ENCODE data around the gene CRIM1.

The CRIM1 gene

DNA sequence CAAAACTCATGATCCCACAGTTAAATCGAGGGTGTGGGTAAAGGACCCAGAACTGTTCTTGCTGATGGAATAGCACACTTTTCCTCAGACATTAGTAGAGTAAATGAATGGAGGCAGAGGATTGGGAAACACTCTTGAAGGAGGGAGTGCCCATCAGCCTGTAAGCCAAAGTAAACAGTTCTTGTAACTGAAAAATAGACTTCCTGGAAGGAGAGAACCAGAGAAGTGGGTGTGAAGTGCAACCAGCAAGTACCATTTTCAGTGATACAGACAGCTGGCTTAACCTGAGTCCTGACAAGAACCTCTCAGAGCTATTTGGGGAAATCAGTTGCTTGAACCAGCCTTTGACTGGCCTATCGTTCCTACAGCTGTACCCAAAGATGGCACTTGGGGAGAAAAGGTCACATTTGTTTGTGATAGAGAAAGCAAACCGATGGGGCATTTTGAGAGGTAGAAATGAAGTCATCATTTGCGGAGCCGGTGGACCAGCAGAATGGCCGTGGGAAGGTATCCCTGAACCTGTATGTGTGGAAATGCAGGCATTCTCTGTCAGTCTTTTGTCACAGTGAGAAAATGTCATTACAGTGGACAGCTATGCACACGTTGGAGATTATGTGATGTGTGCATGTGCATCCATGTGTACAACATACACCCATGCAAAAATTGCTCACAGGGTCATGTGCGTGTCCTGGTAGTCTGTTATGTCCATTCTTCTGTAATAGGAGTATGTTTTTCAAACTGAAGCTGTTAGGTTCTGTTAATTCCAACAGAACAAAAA lies 17.8 kb downstream of the CRIM1 start:
- no peak for DNase-seq (ENCODE audit: low read depth in 2 of 2, low spot score in 1 of 2)

DNA sequence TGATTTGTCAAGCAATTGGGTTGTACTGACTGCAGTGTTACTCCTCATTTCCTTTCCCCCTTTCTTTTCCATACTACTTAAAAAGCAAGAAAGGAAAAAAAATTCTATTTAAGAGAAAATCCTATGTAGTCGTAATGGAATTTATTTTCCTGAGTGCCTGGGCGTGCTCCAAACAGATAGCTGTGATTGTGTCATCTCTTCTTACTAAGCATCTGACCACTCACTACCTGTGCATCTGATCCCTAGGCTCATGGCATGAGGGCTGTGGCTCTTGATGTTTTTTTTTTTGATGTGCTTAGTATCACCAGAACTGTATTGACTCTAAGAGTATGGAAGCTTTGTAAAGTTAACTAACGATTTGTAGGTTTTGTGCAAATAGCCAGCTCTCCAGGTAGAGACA lies 19.0 kb downstream of the CRIM1 start:
- no peak for DNase-seq (ENCODE audit: low read depth in 2 of 2, low spot score in 1 of 2)

DNA sequence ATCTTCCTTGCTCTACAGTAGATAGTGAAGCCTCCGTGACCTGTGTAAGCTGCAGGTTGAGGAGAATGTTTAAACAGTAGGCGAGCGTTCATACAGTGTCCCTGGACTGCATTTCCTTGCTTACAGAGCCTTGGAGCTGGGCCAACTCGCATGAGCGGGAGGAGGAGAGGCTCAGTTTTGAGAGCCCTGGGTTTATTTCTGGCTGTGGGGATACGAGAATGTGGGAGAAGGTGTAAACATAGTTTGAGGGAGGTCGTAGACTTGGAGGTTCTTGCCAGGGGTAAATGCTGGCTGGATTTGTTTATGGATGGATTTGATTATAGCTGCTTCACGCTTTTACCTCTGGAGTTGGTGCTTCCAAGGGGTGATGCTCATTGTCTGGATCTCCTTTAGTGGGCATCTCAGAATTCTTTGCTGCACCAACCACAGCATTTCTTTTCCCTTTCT lies 20.8 kb downstream of the CRIM1 start:
- no peak for DNase-seq (ENCODE audit: low read depth in 2 of 2, low spot score in 1 of 2)

DNA sequence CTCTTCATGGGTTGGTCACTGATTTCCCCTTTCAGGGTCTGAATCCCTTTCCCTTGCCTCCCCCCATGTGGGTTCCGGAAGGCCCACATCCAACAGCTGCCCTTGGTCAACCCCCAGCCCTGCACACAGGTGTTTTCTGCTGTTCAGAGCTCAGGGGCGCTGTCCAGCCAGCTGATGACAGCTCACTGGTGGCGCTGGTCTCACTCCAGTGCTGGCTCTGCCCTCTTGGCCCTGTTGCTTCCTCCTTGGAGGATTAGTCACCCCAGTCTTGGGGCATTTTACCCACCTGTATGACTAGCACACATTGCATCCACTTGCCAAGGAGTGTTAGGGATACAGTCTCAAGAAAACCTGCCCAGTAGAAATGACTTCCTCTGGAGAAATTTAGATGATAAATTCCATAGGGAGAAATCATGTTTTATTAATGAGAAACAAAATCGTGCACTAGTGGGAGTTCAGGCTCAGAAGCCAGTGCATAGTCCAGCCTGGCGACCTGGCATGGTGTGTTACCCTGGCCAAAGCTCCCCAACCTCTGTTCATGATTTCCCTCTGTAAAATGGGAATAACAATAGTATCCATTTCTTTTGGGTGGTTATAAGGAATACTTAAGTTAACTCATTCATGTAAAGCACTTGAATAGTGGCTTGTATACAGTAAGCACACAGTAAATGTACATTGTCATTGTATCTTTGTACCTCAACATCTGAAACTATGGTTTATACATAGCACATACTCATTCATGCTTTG lies 21.6 kb downstream of the CRIM1 start:
- DNase-seq (ENCODE audit: low read depth in 2 of 2, low spot score in 1 of 2) = no peak

DNA sequence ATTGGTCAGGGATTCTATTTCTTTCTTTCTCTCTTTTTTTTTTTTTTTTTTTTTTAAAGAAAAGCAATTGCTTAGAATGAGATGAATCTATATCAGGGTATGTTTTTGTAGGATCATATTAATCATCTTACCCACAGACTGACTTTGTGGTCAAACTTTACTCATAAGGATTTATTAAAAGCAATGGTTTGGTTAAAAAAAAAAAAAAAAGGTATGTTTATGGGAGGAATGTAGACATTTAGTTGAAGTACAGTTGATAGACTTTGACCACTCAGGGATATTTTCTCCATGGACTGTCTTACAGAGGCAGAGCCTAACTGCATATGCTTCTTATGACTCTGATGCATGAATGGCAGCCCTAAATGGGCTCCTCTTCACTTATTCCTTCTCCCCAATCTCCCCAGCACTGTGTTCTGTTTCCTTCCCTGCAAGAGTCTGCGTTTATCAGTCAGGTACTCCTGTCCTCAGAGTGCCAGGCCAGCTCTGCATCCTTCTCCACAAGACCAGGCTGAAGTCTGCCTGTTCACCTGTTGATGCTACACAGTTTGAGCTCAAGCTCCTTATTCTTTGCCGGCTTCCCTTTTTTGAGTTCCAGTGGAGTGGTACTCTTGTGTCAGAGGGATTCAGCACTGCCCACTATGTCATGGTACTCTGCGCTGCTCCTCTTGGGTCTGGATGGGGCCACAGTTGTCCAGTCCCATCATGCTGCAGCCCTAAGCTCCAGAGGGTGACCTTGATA lies 24.3 kb downstream of the CRIM1 start:
- no peak for DNase-seq (ENCODE audit: low read depth in 2 of 2, low spot score in 1 of 2)

DNA sequence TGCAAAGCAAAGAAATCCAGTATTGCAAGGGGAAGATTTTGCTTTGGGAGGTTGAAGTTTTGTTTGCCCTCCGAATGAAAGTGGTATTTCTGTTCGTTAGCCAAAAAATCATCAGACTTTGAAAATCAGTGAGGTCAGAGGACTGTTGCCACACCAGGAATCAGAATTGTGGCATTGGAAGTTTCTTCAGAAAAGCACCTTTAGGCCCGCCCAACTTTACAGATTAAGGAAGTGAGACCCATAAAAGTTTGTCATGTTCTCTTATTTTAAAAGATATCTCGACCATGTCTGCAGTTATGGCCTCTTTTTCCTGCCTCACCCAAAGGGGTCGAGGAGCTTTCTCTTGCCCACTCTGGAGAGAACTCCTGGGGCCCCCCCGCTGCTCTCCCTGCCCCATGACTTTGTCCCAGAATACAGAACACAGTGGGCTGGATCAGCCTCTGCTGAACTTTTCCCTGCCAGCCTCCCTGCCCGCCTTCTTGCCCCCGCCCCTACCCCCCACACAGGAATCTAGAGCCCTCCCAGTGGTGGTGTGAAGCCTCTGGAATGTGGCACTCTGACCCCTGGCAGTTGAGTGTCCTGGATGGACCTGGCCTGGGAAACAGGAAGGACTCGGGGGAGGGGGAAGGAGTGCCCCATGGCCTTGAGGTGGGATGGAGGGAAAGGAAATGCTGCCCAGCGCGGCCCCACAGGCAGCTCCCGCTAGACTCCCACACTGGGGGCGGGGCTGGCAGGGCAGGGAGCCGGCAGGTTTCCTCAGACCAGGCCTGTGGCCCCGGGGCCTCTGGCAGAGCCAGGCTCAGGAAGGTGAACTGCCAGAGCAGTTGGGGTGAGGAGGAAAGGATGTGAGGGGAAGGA lies 25.3 kb downstream of the CRIM1 start:
- DNase-seq (ENCODE audit: low read depth in 2 of 2, low spot score in 1 of 2) = no peak

DNA sequence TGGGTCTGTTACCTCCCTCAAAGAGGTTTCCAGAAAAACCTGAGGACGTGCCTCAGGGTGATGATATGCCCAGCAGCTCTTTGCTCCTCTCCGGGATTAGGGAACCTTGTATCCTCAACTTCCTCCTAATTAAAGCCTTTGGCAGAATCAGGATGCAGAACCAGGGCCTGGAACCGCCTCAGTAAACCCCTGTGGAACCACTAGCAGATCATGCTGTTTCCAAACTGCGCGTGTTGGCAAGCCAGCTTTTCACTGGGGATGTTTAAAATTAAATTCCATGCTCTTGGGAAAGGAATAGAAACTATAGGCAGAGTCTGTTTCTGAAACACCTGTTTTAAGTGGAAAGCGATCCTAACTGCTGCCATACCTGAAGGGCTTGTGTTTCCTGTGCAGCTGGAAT lies 26.4 kb downstream of the CRIM1 start:
- no peak for DNase-seq (ENCODE audit: low read depth in 2 of 2, low spot score in 1 of 2)

DNA sequence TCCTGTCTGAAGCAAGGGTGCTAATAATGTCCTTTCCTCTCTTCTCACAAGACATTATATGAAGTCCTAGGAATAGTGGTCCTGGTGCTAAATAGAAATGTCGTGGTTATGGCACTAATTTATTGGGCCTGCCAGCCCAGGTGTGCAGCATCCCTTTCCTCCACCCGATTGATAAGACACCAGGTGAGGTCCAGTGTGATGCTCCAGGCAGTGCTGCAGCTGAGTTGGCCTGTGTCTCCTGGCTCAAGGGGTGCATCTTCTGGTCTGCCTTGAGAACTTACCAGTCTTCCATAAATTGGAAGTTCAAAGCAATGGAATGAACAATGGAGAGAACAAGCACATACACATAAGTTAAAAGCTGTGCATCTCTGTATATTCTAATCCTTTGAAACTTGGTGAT lies 26.9 kb downstream of the CRIM1 start:
- DNase-seq (ENCODE audit: low read depth in 2 of 2, low spot score in 1 of 2) = no peak

DNA sequence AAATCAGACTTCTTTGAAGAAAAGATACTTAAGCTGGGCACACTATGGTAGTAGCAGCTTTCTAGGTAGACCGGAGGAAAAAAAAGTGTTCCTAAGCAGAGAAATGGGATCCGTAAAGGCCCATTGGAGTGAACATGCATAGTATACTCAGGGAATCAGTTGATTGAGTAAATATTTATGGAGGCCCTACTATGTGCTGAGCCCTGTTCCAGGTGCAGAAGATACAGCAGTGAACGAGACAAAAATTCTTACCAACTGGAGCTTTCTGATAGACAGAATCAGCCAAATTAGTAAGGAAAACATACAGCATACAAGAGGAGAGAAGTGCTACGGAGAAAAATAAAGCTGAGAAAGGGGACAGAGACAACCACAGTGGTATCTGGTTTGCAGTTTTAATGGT lies 28.1 kb downstream of the CRIM1 start:
- no peak for DNase-seq (ENCODE audit: low read depth in 2 of 2, low spot score in 1 of 2)

DNA sequence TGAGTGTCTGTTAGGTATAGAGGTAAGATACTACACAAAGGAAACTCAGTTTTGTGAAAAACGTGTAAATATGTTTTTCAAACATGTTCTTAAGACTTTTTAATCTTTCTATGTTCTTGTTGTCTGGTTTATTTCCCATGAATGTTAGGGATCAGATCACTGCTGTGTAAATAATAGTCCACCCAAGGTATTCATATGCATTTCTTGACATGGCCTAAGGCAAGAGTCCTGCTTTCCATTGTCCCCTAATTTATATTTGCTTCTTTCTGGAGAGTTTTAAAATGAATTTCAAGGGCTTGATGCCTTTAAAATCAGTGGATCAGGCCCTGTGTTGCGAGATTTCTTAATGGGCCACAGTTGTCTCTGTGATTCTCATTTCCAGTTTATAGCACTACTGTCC lies 28.9 kb downstream of the CRIM1 start:
- DNase-seq (ENCODE audit: low read depth in 2 of 2, low spot score in 1 of 2) = no peak

DNA sequence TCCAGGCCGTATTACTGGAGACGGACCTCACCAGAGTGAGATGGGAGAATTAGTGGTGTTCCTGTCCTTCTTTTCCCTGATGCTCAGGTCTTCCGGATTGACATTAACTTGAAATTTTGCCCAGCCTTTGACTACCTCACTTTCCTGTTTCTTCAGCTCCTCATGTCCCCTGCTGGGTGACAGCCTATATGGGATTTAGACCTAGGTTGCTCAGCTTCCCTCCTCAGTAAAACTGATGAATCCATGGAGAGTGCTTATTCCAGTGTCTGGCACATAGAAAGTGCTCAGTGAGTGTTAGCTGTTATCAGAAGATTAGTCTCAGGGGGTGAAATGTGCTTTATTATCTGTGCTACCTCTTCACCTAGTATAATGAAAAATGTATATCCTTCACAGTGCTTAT lies 30.0 kb downstream of the CRIM1 start:
- no peak for DNase-seq (ENCODE audit: low read depth in 2 of 2, low spot score in 1 of 2)

DNA sequence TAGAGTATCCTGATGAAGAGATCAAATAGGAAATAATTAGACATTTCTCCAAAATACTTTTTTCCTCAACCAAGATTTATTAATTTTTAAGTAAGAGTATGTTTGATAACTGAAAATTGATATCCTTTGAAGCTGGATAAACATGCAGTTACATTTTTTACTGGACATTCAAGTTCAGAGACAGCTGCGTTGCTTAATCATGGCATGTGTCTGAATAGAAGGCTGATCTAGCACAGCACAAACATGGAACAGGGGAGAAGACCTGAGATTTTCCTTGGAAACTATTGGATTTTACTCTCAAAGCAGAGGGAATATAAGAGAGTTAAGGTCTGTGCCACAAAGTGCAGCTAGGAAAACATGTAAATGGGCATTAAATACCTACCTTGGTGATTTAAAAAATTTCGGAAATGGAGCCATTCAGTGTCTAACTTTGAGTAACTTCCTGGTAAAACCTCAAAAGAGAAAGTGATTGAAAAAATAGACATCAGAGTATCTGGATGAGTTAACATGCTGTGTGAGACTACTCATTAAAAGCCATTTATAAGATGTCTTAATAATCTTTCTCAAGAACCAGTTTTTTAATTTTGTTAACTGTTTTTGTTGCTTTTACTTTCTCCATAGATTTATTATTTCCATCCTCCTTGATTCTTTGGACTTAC lies 31.8 kb downstream of the CRIM1 start:
- no peak for DNase-seq (ENCODE audit: low read depth in 2 of 2, low spot score in 1 of 2)

DNA sequence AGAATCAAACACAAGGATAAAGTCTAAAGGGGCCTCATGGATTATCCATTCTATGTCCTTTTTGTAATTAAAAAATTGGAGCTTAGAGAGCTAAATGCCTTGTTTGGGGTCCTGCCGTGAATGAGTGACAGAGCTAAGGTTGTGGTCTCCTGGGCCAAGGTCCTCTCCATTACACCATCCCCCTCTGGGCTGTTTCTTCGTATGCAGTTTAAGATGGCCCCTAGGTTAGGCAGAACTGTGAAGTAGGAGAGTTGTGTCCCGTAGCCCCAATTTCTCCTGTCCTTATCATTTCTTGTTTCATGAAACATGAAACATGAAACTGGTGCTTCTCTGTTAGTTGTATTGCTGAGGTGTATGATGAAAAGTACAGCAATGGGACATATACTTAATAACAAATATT lies 32.9 kb downstream of the CRIM1 start:
- DNase-seq (ENCODE audit: low read depth in 2 of 2, low spot score in 1 of 2) = no peak

DNA sequence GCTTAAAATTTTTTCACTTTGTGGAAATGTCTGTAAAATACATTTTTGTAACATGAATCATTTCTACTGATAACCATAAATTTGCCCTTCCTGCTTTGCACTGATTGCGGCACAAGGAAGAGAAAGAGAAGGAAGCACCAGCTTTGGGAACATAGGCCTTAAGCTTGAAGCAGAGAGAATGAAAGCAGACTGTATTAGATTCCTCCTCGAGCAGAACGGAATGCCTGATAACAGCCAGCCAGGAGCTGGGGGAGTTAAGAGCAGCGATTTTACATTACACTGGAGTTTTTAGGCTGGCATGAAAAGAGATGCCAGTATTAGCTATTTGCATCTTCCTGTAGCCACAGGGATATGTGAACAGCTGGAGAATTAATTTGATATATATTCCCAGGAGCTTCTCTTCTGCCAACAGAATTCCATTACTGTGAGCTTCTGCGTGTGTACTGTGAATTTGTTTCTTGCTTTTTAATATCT lies 33.5 kb downstream of the CRIM1 start:
- no peak for DNase-seq (ENCODE audit: low read depth in 2 of 2, low spot score in 1 of 2)

DNA sequence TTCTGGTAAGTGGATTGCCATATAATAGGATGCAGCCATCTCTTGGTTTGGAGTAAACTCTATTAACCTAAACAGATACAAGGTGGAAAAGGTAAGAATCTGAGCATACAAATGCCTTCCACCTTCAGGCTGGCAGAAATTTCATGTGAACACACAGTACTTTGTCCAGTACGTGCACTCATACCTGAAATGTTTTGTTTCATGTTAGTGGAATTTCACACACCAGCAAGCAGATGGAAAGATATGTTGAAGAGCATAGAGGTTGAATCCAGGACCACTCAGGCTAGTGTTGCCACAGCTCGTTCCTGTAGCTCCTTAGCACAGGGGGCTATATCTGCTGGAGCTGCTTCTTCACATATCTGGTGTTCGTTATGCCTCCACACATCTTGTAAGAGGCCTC lies 34.0 kb downstream of the CRIM1 start:
- no peak for DNase-seq (ENCODE audit: low read depth in 2 of 2, low spot score in 1 of 2)

DNA sequence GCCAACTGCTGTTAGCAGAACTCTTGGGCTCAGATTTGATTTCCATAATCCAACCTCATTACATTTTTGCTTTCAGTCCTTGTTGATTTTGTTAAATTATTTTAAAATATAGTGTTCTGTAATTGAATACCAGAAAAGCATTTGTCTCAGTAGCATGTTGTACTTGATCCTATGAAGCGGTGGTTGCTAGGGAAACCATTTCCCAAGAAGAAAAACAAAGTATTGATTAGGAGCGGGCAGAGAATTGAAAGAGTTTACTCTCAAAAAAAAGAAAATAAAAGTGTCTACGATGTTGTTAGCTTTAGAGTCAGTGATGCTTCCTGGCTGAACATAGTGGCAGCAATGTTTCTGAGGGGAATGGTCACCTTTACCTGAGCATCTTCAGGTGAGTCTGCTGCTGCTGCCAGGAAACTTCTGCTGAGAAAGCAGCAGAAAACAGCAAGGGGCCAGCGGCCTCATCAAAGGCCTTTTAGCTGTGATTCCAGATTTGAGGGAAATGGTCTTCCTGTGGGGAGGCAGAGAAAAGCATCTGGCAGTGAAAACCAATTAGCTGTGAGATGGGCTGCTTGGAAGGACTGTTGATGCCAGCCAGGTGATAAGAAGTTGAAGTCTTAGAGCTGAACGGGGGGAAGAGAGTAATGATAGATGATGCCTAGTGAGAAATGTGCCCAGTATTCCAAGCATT lies 37.1 kb downstream of the CRIM1 start:
- no peak for DNase-seq (ENCODE audit: low read depth in 2 of 2, low spot score in 1 of 2)

DNA sequence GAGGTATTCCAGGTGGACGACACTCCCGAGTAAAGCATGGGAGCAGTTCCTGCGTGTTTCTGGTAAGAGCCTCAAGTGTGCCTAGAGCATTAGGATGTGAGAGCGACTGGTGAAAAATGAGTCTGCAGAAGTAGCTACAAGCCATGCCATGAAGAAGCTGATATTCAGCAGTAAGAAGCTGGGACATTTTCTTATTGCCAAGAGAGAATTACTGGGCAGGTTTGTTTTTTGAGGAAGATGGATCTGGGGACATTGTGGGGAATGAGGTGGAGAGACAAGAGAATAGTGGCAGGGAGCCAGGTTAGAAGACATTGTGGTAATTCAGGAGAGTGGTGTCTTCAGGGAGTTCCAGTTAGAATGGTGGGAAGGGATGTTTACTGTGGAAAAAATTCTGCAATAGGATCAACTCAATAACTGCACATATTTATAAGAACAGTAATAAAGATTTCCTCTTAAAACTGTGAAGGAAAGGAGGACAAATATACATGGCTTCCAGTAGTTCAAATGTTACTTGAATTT lies 38.2 kb downstream of the CRIM1 start:
- no peak for DNase-seq (ENCODE audit: low read depth in 2 of 2, low spot score in 1 of 2)

DNA sequence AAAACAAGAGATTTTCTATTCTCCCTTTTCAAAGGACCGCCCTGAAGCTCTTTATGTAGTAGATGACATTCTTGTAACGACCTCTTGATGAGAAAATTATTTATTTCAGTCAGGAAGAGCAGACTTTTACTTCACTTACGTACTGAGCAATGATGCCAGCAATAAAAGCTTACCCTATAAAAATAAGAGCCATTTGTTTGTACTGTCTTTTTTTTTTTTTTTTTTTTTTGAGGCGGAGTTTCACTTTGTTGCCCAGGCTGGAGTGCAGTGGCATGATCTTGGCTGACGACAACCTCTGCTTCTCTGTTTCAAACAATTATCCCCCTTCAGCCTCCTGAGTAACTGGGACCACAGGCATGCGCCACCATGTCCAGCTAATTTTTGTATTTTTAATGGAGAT lies 39.2 kb downstream of the CRIM1 start:
- no peak for DNase-seq (ENCODE audit: low read depth in 2 of 2, low spot score in 1 of 2)

DNA sequence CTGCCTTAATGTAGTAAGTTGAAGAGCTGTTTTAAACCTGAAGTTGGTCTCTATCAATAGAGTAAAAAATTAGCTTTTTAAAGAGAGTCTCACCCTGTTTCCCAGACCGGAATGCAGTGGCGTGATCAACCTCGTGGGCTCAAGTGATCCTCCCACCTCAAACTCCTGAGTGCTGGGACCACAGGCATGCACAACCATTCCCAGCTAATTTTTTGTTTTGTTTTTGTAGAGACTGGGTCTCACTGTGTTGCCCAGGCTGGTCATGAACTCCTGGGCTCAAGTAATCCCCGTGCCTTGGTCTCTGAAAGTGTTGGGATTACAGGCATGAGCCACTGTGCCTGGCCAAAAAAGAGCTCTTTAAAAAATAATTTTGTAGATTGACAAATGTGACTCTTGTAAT lies 40.3 kb downstream of the CRIM1 start:
- DNase-seq (ENCODE audit: low read depth in 2 of 2, low spot score in 1 of 2) = no peak
